HepG2 (cell line): Measurements from ENCODE around the gene CDH1.

Source experiments
- KAT8 ChIP-seq: IDR thresholded peaks from 2 replicates; pipeline ENCODE4 v1.6.1; 2016; ENCODE audit warnings: missing genetic modification reagents, missing compliant biosample characterization
- KLF16 ChIP-seq, 2 experiments: sonication (generic) in 1 of 2; formaldehyde crosslinking in 1 of 2; IDR thresholded peaks; 2 replicates each; pipeline versions ENCODE4 v1.6.1 to v1.8.0; 2016 to 2023; ENCODE audit warnings: missing genetic modification reagents in 2 of 2, missing compliant biosample characterization in 1 of 2
- PRPF4 ChIP-seq: fragments of 200-400 bp; formaldehyde crosslinking; IDR thresholded peaks from 2 replicates; pipeline ENCODE4 v1.6.1; 2016; ENCODE audit warnings: low read length, low read depth; ENCODE audit not compliant: poor library complexity, severe bottlenecking
- RAD21 ChIP-seq: fragments of 450-650 bp; formaldehyde crosslinking; IDR thresholded peaks from 2 replicates; pipeline ENCODE4 v1.5.0; 2020; ENCODE audit warnings: mild to moderate bottlenecking
- SMC3 ChIP-seq: IDR thresholded peaks from 2 replicates; pipeline ENCODE4 v1.6.1; 2011; ENCODE audit warnings: low read length, improper control_type of control experiment
- TCF7 ChIP-seq: sonication (generic); IDR thresholded peaks from 2 replicates; pipeline ENCODE4 v1.6.1; 2016; ENCODE audit warnings: antibody characterized with exemption, low read depth
- ZNF75D ChIP-seq: sonication (generic); formaldehyde crosslinking; IDR thresholded peaks from 2 replicates; pipeline ENCODE4 v1.8.1; 2023; ENCODE audit warnings: missing genetic modification reagents, mild to moderate bottlenecking, borderline replicate concordance
- TF ChIP-seq, protein P1 (sequence below): sonication (generic); formaldehyde crosslinking; IDR thresholded peaks from 2 replicates; pipeline ENCODE4 v1.8.1; 2023; ENCODE audit warnings: missing genetic modification reagents, inconsistent platforms, borderline replicate concordance
- TF ChIP-seq, protein P2 (sequence below): sonication (generic); formaldehyde crosslinking; IDR thresholded peaks from 2 replicates; pipeline ENCODE4 v1.5.0; 2020; ENCODE audit warnings: mild to moderate bottlenecking, missing genetic modification reagents, moderate library complexity

DNA sequence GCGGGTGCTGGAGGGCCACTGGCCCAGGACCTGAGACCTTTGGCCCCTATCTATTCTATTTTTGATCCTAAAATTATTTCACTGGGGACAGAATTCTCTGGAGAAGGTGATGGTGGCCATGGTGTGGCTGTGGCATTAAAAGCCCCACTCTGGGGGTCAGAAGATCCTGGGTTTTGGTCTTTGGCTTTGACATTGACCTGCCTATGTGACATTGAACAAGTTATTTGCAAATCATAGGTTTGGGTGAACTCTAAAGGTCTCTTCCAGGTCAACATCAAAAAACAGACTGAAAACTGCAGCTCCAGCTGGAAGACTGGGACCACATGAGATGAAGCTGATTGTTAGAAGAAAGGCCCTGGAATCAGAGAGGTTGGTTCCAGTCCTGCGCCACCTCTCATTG is 2.3 kb upstream of the CDH1 start:
- TF ChIP-seq KLF16 (CRISPR knock-in tag; IDR thresholded peaks at IDR 0.05) (no peak), RAD21 (no peak), PRPF4 (no peak), TCF7 (no peak), KAT8 (CRISPR knock-in tag) (no peak), SMC3 (no peak), ZNF75D (CRISPR knock-in tag) (no peak)
- TF ChIP-seq, protein P1, sequence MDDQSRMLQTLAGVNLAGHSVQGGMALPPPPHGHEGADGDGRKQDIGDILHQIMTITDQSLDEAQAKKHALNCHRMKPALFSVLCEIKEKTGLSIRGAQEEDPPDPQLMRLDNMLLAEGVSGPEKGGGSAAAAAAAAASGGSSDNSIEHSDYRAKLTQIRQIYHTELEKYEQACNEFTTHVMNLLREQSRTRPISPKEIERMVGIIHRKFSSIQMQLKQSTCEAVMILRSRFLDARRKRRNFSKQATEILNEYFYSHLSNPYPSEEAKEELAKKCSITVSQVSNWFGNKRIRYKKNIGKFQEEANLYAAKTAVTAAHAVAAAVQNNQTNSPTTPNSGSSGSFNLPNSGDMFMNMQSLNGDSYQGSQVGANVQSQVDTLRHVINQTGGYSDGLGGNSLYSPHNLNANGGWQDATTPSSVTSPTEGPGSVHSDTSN = no peak
- TF ChIP-seq, protein P2, sequence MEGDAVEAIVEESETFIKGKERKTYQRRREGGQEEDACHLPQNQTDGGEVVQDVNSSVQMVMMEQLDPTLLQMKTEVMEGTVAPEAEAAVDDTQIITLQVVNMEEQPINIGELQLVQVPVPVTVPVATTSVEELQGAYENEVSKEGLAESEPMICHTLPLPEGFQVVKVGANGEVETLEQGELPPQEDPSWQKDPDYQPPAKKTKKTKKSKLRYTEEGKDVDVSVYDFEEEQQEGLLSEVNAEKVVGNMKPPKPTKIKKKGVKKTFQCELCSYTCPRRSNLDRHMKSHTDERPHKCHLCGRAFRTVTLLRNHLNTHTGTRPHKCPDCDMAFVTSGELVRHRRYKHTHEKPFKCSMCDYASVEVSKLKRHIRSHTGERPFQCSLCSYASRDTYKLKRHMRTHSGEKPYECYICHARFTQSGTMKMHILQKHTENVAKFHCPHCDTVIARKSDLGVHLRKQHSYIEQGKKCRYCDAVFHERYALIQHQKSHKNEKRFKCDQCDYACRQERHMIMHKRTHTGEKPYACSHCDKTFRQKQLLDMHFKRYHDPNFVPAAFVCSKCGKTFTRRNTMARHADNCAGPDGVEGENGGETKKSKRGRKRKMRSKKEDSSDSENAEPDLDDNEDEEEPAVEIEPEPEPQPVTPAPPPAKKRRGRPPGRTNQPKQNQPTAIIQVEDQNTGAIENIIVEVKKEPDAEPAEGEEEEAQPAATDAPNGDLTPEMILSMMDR (CRISPR knock-in tag) = no peak
